ENCODE measurements around the gene NOB1. TPM values are rescaled to one million over a fixed set of nuclear protein-coding genes. Genes with fewer than 3 reads are reported as not detected.

Gene NOB1
- total and polyA plus RNA-seq, 9 of the 15 experiments (the other 6 are each of a cell fraction or from before 2014, with no cell fraction given), result 42.4 to 148 (median 116) TPM

GRCh38 chr16:69761983-69762813 lies 7.5 kb upstream of the NOB1 start, which contains the start of gene WWP2 (continued):
- TF ChIP-seq, protein P1, sequence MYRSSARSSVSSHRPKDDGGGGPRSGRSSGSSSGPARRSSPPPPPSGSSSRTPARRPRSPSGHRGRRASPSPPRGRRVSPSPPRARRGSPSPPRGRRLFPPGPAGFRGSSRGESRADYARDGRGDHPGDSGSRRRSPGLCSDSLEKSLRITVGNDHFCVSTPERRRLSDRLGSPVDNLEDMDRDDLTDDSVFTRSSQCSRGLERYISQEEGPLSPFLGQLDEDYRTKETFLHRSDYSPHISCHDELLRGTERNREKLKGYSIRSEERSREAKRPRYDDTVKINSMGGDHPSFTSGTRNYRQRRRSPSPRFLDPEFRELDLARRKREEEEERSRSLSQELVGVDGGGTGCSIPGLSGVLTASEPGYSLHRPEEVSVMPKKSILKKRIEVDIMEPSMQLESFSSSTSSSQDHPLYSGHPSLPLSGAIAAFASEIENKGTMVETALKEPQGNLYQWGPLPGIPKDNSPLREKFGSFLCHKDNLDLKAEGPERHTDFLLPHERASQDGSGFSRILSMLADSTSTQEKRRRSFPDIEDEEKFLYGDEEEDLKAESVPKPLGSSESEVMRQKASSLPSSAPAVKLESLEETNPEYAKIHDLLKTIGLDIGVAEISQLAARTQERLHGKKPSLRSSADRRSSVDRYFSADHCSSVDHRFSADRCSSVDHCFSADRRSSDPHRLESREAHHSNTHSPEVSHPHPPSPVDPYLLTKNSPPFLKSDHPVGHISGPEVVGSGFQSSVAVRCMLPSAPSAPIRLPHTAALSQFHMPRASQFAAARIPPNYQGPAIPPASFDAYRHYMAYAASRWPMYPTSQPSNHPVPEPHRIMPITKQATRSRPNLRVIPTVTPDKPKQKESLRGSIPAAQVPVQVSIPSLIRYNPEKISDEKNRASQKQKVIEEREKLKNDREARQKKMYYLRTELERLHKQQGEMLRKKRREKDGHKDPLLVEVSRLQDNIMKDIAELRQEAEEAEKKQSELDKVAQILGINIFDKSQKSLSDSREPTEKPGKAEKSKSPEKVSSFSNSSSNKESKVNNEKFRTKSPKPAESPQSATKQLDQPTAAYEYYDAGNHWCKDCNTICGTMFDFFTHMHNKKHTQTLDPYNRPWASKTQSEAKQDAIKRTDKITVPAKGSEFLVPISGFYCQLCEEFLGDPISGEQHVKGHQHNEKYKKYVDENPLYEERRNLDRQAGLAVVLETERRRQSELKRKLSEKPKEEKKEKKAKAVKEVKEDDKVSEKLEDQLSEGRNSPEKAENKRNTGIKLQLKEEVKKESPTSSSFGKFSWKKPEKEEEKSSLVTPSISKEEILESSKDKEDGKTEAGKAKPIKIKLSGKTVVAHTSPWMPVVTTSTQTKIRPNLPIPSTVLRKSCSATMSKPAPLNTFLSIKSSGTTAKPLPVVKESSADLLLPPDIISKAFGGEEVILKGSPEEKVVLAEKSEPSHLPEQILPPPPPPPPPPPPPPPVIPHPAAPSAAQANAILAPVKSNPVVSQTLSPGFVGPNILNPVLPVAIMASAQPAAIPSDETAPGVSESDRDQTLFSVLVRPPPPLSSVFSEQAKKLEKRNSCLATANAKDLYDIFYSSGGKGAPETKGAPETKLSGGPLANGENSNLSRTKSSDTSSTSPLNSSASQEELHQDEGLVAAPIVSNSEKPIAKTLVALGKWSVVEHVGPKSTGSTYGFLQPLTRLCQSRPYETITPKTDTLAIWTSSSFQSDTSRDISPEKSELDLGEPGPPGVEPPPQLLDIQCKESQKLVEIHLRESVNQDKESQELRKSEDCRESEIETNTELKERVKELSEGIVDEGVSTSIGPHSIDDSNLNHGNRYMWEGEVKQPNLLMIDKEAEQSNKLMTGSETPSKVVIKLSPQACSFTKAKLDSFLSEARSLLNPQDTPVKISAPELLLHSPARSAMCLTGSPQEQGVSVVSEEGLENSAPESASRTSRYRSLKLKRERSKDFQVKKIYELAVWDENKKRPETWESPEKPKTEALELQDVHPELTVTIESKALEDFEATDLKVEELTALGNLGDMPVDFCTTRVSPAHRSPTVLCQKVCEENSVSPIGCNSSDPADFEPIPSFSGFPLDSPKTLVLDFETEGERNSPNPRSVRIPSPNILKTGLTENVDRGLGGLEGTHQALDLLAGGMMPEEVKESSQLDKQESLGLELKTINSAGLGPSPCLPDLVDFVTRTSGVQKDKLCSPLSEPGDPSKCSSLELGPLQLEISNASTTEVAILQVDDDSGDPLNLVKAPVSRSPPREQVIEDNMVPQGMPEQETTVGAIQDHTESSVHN (IDR thresholded peaks at IDR 0.05; ENCODE audit: borderline replicate concordance in 1 of 2, low read depth in 1 of 2), result no peak
- TF ChIP-seq, protein P2, sequence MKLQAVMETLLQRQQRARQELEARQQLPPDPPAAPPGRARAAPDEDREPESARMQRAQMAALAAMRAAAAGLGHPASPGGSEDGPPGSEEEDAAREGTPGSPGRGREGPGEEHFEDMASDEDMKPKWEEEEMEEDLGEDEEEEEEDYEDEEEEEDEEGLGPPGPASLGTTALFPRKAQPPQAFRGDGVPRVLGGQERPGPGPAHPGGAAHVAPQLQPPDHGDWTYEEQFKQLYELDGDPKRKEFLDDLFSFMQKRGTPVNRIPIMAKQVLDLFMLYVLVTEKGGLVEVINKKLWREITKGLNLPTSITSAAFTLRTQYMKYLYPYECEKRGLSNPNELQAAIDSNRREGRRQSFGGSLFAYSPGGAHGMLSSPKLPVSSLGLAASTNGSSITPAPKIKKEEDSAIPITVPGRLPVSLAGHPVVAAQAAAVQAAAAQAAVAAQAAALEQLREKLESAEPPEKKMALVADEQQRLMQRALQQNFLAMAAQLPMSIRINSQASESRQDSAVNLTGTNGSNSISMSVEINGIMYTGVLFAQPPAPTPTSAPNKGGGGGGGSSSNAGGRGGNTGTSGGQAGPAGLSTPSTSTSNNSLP (IDR thresholded peaks at IDR 0.05; ENCODE audit: borderline replicate concordance, low read depth, low read length), result no peak
- no peak for TF ChIP-seq JUNB (CRISPR knock-in tag; conservative IDR thresholded peaks at IDR 0.05)
- TF ChIP-seq ZNF232 (CRISPR knock-in tag; IDR thresholded peaks at IDR 0.05), result no peak
- peak; percentile 100 for TF ChIP-seq ELF1 (tag; IDR thresholded peaks at IDR 0.05)
- peak; percentile 64 for TF ChIP-seq POLR2B (IDR thresholded peaks at IDR 0.05; ENCODE audit: low read depth, partially characterized antibody)
- no peak for TF ChIP-seq POLR3A (IDR thresholded peaks at IDR 0.05; ENCODE audit: borderline replicate concordance, extremely low read depth, insufficient read depth, insufficient read length)
- TF ChIP-seq ZNF140 (CRISPR knock-in tag; IDR thresholded peaks at IDR 0.05), result no peak
- no peak for TF ChIP-seq ZSCAN32 (CRISPR knock-in tag; IDR thresholded peaks at IDR 0.05)
- no peak for TF ChIP-seq KLF1 (tag; IDR thresholded peaks at IDR 0.05)
- no peak for TF ChIP-seq TBL1XR1 (IDR thresholded peaks at IDR 0.05; ENCODE audit: low read length in 2 of 2)
- no peak for TF ChIP-seq RBM39 (optimal IDR thresholded peaks at IDR 0.05; ENCODE audit: low read depth, low read length)
- peak; percentile 100 for TF ChIP-seq PHF20 (IDR thresholded peaks at IDR 0.05; ENCODE audit: partially characterized antibody)

Measured in K562 (cell line).